ENCODE results near the gene C2orf76.

C2orf76 gene

DNA sequence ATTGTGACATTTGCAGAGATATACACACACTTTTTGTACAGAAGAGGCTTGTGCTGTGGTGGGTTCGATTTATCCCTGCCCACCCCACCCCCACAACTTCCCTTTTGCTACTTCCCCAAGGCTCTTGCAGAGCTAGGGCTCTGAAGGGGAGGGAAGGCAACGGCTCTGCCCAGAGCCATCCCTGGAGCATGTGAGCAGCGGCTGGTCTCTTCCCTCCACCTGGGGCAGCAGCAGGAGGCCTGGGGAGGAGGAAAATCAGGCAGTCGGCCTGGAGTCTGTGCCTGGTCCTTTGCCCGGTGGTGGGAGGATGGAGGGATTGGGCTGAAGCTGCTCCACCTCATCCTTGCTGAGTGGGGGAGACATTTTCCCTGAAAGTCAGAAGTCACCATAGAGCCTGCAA, 103.0 kb downstream of the C2orf76 start:
- no peak for DNase-seq (ENCODE audit: low read depth)

DNA sequence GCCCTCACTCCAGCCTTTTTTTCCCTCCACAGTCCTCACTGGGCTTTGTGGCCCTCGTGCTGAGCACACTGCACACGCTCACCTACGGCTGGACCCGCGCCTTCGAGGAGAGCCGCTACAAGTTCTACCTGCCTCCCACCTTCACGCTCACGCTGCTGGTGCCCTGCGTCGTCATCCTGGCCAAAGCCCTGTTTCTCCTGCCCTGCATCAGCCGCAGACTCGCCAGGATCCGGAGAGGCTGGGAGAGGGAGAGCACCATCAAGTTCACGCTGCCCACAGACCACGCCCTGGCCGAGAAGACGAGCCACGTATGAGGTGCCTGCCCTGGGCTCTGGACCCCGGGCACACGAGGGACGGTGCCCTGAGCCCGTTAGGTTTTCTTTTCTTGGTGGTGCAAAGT, 103.6 kb downstream of the C2orf76 start:
- no peak for DNase-seq (ENCODE audit: low read depth)

DNA sequence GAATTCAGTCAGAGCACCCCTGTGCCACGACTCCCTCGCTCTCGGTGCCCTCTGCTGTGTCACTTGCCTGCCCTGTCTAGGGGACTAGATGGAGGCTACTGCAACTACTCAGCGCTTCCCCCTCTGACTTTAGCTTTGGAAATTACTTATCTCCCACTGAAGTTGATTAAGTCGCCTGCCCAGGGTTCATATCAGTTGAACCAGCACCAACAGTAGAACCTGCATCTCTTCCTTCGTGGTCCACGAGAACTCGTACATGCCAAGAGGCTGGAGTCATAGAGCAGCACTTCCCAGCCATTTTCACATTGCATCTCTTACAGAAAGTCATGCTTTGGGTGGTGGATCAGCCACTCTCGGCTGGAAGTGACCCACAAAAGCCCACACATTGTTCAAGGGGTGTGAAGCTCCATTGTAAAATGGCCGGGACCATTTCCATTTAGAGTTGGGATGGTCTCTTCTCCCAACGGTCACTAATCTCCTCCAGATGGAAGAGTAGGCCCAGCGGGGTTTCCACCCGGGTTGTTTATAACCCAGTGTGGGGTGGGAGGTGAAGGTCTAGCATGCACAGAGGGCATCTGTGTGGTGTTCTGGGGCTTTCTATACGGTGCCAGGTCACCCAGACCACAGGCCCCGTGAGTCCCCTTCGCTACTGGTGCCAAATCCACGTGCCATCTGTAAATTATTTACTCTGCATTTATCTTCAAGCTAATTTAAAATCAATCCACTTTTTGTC, 105.0 kb downstream of the C2orf76 start:
- DNase-seq (ENCODE audit: low read depth) = no peak

DNA sequence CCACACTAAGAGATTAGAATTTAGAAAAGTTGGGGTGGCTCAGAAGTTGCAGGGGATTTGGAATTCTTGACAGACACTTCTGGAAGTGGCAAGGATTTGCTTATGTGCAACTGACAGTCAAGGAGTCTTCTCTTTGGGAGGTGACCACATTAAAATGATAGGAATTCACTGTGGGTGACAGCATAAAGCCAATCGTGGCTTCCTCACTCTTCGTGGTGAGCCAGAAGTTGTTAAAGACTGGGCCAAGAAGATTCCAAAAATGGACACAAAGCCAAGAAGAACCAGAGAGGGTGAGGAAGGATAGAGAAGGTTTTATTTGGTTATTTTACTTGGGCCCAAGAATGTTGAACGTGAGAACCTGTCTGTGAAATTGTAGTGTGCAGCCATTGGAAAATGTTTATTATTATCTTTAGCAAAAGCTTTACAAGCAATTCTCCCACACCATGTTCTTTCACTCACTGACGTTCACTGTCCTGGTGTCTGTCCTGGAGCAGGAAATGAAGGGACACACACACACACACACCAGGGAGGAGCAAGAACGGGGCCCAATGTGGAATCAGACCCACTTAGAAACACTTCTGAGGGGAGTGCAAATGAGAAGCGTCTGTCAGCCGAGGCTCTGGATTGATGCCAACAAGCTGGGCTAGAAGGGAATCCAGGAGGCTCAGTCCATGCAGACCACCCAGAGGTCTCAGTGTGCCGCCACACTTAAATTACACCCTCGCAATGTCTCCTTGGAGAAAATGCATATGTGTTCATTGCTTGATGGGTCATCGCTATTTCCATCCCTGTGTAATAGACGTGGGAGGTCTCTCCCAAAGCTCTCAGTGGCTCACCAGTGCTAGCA, 105.8 kb downstream of the C2orf76 start:
- no peak for DNase-seq (ENCODE audit: low read depth)

DNA sequence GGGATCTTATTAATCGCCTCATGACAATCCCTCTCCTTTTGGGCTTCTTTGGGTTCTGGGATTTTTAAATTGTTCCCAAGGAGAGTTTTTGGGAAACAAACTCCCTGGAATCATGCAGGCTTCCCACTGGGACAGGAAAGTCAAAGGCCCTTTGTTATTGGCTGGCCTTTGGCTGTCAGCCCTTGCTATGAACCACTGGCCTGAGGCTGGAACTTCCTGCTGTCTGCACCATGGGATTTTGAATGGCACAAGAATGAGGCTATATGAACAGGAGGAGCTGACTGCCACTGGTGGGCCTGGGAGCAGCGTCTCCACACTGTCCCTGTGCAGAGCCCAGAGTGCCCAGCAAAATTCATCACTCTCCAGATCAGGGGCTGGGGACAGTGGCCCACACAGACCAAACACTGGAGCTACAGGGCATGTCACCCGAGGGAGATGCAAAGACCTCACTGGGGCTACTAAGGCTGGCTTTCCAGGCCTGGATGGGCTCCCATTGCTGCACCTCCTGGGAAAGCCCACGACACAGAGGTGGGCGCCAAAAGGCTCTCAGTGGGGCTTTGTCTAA, 107.3 kb downstream of the C2orf76 start:
- DNase-seq (ENCODE audit: low read depth) = no peak

DNA sequence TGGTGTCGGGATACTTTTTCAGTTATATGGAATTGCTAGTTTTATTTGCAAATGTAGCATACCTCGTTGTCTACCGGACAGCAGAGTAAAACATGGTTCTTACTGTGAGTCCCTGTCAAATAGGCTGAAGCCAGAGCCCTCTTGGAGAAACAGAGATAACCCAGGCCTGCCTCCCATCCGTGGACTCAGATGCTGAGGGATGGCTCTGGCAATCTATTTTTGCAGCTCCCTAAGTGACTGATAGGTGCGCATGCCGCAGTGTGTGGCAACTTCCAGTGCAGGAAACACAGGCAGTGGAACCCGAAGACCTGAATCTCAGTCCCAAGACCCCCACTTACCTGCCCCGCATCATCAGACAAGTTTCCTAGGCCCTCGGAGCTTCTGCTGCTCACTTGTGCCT, 109.4 kb downstream of the C2orf76 start:
- DNase-seq (ENCODE audit: low read depth) = no peak

DNA sequence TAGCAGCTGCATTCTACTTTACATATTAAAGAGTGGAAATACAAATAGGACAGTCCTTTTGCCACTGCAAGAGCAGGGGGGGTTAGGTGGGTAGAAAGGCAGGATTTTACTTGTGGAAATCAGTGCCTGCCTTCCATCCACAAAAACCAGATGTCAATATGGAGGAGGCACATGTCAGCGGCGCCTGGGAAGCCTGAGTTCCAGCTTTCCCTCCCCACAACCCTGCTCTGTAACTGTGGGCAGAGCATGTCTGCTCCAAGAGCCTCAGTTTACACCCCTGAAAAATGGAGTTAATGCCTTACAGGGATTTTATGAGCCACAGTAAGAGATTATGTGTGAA, 110.1 kb downstream of the C2orf76 start:
- no peak for DNase-seq (ENCODE audit: low read depth)

DNA sequence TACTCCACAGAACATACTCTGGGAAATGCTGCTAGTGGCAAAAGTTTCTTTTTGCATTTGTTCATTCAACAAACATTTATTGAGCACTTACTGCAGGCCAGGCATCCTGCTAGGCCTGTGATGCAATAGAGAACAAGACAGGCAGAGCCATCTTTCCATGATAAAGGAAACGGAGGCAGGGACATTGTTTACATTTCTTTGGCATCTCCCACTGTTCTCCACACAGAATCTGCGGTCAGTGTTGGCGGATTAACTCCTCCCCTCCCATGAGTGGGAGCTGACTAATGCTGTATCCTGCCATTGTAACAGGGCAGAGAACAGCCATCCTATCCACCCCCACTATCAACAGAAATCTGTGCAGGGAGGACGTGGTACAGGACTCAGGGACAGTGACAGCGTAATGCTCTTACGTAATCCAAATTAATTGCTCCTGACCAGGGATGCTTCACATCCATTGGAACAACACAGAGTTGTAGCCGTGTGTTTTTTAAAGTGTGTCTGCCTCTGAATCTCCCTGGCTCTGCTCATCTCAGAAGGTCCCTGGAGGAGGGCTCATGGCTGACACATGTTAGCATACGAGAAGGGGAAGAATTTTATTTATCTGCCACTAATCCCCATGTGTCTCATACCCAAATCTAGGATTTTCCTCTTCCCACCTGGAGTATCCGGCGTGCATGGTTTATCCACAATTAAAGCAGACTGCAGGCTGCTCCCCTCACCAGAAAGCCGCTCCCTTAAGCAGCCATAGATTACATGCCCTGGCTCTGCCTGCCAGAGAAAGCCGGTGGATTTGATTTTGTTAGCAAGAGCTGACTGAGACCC, 110.7 kb downstream of the C2orf76 start:
- peak; percentile 97 for DNase-seq (ENCODE audit: low read depth)

DNA sequence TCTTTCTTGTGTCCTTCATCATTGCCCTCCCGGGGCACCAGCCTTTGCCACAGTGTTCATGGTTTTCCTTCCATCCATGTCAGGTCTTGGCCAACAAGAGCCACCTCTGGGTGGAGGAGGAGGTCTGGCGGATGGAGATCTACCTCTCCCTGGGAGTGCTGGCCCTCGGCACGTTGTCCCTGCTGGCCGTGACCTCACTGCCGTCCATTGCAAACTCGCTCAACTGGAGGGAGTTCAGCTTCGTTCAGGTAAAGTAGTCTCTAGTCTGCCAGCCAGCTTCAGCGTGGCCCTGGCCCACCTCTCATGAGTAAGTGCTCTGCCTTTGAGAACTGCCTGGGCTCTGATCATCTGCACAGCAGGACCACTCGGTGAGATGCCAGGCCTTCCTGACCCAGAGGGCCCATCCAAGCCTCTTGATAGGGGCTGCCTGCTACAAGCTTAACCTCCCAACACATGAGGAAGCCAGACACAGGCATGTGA, 112.0 kb downstream of the C2orf76 start:
- DNase-seq (ENCODE audit: low read depth) = no peak

DNA sequence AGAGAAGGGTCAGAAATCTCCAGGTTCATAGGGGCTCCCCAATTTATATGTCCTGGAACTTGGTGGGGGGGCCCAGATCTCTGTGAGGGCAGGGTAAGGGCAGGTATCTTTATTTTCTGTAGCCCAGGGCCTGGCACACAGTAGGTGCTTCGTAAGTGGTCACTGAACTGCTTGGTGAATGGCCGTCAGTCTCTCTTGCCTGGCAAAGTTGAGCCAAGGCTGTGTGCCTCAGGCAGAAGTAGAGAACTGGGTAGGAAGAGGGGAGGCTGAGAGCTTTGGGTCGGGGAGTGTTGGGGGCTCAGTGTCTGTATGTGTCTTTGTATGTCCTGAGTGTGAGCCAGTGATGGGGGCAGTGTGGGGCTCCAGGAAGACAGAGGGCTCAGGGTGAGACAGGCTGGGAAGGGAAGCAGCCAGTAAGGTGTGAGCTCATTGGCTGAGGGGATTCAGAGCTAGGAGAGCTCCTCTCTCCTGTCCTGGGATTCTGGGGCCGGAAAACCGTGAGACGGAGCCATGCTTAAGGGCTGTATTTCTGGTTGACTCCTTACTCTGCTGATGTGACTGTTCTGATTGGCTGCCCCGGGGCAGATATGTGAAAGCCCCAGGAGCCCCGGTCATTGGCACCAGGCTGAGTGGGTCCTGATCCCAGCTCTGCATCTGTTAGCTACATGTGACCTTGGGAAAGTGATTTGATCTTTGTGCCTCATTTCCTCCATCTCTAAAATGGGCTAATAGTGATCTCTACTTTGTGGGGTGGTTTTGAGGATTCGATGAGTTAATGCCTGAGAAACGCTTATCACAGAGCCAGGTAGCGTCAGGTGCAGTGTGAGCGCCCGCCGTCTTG, 112.7 kb downstream of the C2orf76 start:
- DNase-seq (ENCODE audit: low read depth) = no peak

DNA sequence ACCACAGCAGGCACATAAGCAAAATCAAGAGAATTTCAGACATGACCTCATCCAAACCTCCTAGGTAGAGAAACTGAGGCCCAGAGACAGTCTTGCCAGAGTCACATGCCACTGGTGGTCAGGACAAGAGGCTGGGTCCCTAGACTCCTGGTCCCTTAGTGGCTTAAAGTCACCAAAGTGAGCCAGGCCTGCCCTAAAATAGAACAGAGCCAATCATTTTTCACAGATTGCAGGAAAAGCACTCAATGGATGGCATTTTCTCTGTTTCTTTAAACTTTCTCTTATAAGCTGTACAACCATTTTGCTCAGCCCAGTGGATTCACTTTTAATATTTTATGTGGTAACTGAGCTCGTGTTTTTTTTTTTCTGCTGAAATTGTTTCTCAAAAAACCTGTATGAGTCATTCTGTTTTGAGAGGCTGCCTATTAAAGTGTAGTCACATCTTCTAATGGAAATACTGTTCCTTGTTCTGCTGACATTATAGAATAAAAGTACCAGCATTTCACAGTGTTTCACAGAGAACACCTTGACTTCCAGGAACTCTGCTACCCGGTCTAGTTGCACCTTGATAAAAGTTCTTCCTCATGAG, 113.4 kb downstream of the C2orf76 start:
- DNase-seq (ENCODE audit: low read depth) = peak; percentile 77
